ENCODE data around the gene PLCB2. TPM values are rescaled to one million over a fixed set of nuclear protein-coding genes. Genes with fewer than 3 reads are reported as not detected.

PLCB2 gene
- total and polyA plus RNA-seq, 7 experiments from 2014 or later = 19.8 to 359 (median 181) TPM

- no peaks in the 10 kb centered on the region for H3K36me3 Mint-ChIP-seq
- H3K27me3 Mint-ChIP-seq = peaks cover 0 to 36% (median 9%) of the 10 kb centered on the region in 5 donors
- H3K4me3 Mint-ChIP-seq = no peak overlapping the region
- no peaks in the 10 kb centered on the region for H3K27me3 ChIP-seq (ENCODE audit: control insufficient read depth in 2 of 2, insufficient read depth in 2 of 2, low read length in 2 of 2)
- no peaks in the 10 kb centered on the region for H3K36me3 ChIP-seq (ENCODE audit: control insufficient read depth in 2 of 3, insufficient read depth in 3 of 3, low read length in 3 of 3)
- ChIA-PET POLR2A (interaction anchor here (1.1 kb wide), 1 partner anchor 10 kb away, joined by 5 read pairs; no protein-coding TSS in a partner anchor), CTCF (no interaction called here)
- DNase-seq = no peak
- H3K4me1 ChIP-seq (ENCODE audit: control insufficient read depth in 2 of 2, insufficient read depth in 2 of 2, low read length in 2 of 2) = peaks cover 0 to 7% of the 10 kb centered on the region in 2 donors
- H3K4me1 Mint-ChIP-seq = peaks cover 0 to 10% (median 2%) of the 10 kb centered on the region in 7 donors
- intact Hi-C loops (cut with micrococcal nuclease) = no loop called here
- H3K9me3 Mint-ChIP-seq = peaks cover 0 to 2% (median 0%) of the 10 kb centered on the region in 11 donors
- H3K4me3 ChIP-seq (ENCODE audit: low read length) = no peak overlapping the region
- H3K27ac Mint-ChIP-seq = no peak overlapping the region
- H3K9me3 ChIP-seq (ENCODE audit: control insufficient read depth in 2 of 3, low read length in 3 of 3) = no peaks in the 10 kb centered on the region
- no peak for ATAC-seq
- no peak overlapping the region for H3K27ac ChIP-seq (ENCODE audit: low read depth, low read length)
Observed at GRCh38 chr15:40353697-40354096, 46.0 kb upstream of the PLCB2 start.

- Histone ChIP-seq H3K4me3 (ENCODE audit: low read length) (no peak overlapping the region), H3K27me3 (ENCODE audit: control insufficient read depth in 2 of 2, insufficient read depth in 2 of 2, low read length in 2 of 2) (no peaks in the 10 kb centered on the region), H3K27ac (ENCODE audit: low read depth, low read length) (no peak overlapping the region), H3K9me3 (ENCODE audit: control insufficient read depth in 2 of 3, low read length in 3 of 3) (no peaks in the 10 kb centered on the region), H3K4me1 (ENCODE audit: control insufficient read depth in 2 of 2, insufficient read depth in 2 of 2, low read length in 2 of 2) (no peaks in the 10 kb centered on the region), H3K36me3 (ENCODE audit: control insufficient read depth in 2 of 3, insufficient read depth in 3 of 3, low read length in 3 of 3) (no peaks in the 10 kb centered on the region)
- Mint-ChIP-seq H3K4me1 (peaks cover 0 to 6% (median 0%) of the 10 kb centered on the region in 7 donors), H3K36me3 (no peaks in the 10 kb centered on the region), H3K27me3 (peaks cover 0 to 34% (median 9%) of the 10 kb centered on the region in 5 donors), H3K4me3 (no peak overlapping the region), H3K27ac (no peak overlapping the region), H3K9me3 (peaks cover 0 to 2% (median 0%) of the 10 kb centered on the region in 11 donors)
- ATAC-seq (no peak), DNase-seq (no peak)
- intact Hi-C loops (cut with micrococcal nuclease) = no loop called here
- ChIA-PET POLR2A (interaction anchor here (1.0 kb wide), 1 partner anchor 13 kb away, joined by 3 read pairs; no protein-coding TSS in a partner anchor), CTCF (interaction anchor here (0.6 to 1.7 kb wide), 3 partner anchors 15 to 308 kb away, joined by 3 to 4 read pairs (median 4); no protein-coding TSS in a partner anchor)
Observed at GRCh38 chr15:40352281-40352901, 44.7 kb upstream of the PLCB2 start.

- Mint-ChIP-seq H3K27me3 (peaks cover 0 to 17% (median 0%) of the 10 kb centered on the region in 5 donors), H3K9me3 (peaks cover 0 to 1% (median 0%) of the 10 kb centered on the region in 11 donors), H3K4me3 (no peak overlapping the region), H3K4me1 (peaks cover 0 to 5% (median 0%) of the 10 kb centered on the region in 7 donors), H3K27ac (no peak overlapping the region), H3K36me3 (no peaks in the 10 kb centered on the region)
- Histone ChIP-seq H3K36me3 (ENCODE audit: control insufficient read depth in 2 of 3, insufficient read depth in 3 of 3, low read length in 3 of 3) (no peaks in the 10 kb centered on the region), H3K27me3 (ENCODE audit: control insufficient read depth in 2 of 2, insufficient read depth in 2 of 2, low read length in 2 of 2) (no peaks in the 10 kb centered on the region), H3K9me3 (ENCODE audit: control insufficient read depth in 2 of 3, low read length in 3 of 3) (no peaks in the 10 kb centered on the region), H3K4me3 (ENCODE audit: low read length) (no peak overlapping the region), H3K27ac (ENCODE audit: low read depth, low read length) (no peak overlapping the region), H3K4me1 (ENCODE audit: control insufficient read depth in 2 of 2, insufficient read depth in 2 of 2, low read length in 2 of 2) (no peaks in the 10 kb centered on the region)
- no peak for ATAC-seq
- POLR2A ChIA-PET = no interaction called here
- DNase-seq = no peak
- intact Hi-C loops (cut with micrococcal nuclease) = no loop called here
- CTCF ChIA-PET = interaction anchor here (2.0 kb wide), 1 partner anchor 11 kb away, joined by 6 read pairs; no protein-coding TSS in a partner anchor
Observed at GRCh38 chr15:40349163-40349562, 41.4 kb upstream of the PLCB2 start.

- H3K27ac Mint-ChIP-seq = no peak overlapping the region
- H3K4me3 Mint-ChIP-seq = no peak overlapping the region
- ATAC-seq = no peak
- no peaks in the 10 kb centered on the region for H3K9me3 ChIP-seq (ENCODE audit: control insufficient read depth in 2 of 3, low read length in 3 of 3)
- no peaks in the 10 kb centered on the region for H3K4me1 ChIP-seq (ENCODE audit: control insufficient read depth in 2 of 2, insufficient read depth in 2 of 2, low read length in 2 of 2)
- no peak overlapping the region for H3K27ac ChIP-seq (ENCODE audit: low read depth, low read length)
- no peak overlapping the region for H3K4me3 ChIP-seq (ENCODE audit: low read length)
- H3K27me3 Mint-ChIP-seq = peaks cover 0 to 11% (median 0%) of the 10 kb centered on the region in 5 donors
- no peaks in the 10 kb centered on the region for H3K27me3 ChIP-seq (ENCODE audit: control insufficient read depth in 2 of 2, insufficient read depth in 2 of 2, low read length in 2 of 2)
- no peaks in the 10 kb centered on the region for H3K36me3 Mint-ChIP-seq
- no peaks in the 10 kb centered on the region for H3K36me3 ChIP-seq (ENCODE audit: control insufficient read depth in 2 of 3, insufficient read depth in 3 of 3, low read length in 3 of 3)
- DNase-seq = no peak
- ChIA-PET CTCF (interaction anchor here (2.0 kb wide), 1 partner anchor 10 kb away, joined by 6 read pairs; no protein-coding TSS in a partner anchor), POLR2A (no interaction called here)
- intact Hi-C loops (cut with micrococcal nuclease) = no loop called here
- peaks cover 0 to 6% (median 0%) of the 10 kb centered on the region in 7 donors for H3K4me1 Mint-ChIP-seq
- H3K9me3 Mint-ChIP-seq = peaks cover 0 to 1% (median 0%) of the 10 kb centered on the region in 11 donors
Observed at GRCh38 chr15:40348474-40348870, 40.7 kb upstream of the PLCB2 start.

- H3K4me1 ChIP-seq (ENCODE audit: control insufficient read depth in 2 of 2, insufficient read depth in 2 of 2, low read length in 2 of 2) = no peaks in the 10 kb centered on the region
- H3K9me3 ChIP-seq (ENCODE audit: control insufficient read depth in 2 of 3, low read length in 3 of 3) = no peaks in the 10 kb centered on the region
- no peaks in the 10 kb centered on the region for H3K27me3 ChIP-seq (ENCODE audit: control insufficient read depth in 2 of 2, insufficient read depth in 2 of 2, low read length in 2 of 2)
- no peak overlapping the region for H3K27ac Mint-ChIP-seq
- intact Hi-C loops (cut with micrococcal nuclease) = no loop called here
- no peak overlapping the region for H3K4me3 ChIP-seq (ENCODE audit: low read length)
- H3K9me3 Mint-ChIP-seq = peaks cover 0 to 1% (median 0%) of the 10 kb centered on the region in 11 donors
- no peaks in the 10 kb centered on the region for H3K36me3 Mint-ChIP-seq
- ChIA-PET CTCF (interaction anchor here (2.0 kb wide), 1 partner anchor 10 kb away, joined by 6 read pairs; no protein-coding TSS in a partner anchor), POLR2A (no interaction called here)
- no peaks in the 10 kb centered on the region for H3K36me3 ChIP-seq (ENCODE audit: control insufficient read depth in 2 of 3, insufficient read depth in 3 of 3, low read length in 3 of 3)
- peaks cover 0 to 8% (median 0%) of the 10 kb centered on the region in 7 donors for H3K4me1 Mint-ChIP-seq
- DNase-seq = no peak
- peaks cover 0 to 6% (median 0%) of the 10 kb centered on the region in 5 donors for H3K27me3 Mint-ChIP-seq
- ATAC-seq = no peak
- no peak overlapping the region for H3K4me3 Mint-ChIP-seq
- H3K27ac ChIP-seq (ENCODE audit: low read depth, low read length) = no peak overlapping the region
Observed at GRCh38 chr15:40347559-40348473, 40.1 kb upstream of the PLCB2 start.

GRCh38 chr15:40346579-40347558 lies 39.1 kb upstream of the PLCB2 start:
- Histone ChIP-seq H3K27ac (ENCODE audit: low read depth, low read length) (no peak overlapping the region), H3K27me3 (ENCODE audit: control insufficient read depth in 2 of 2, insufficient read depth in 2 of 2, low read length in 2 of 2) (no peaks in the 10 kb centered on the region), H3K36me3 (ENCODE audit: control insufficient read depth in 2 of 3, insufficient read depth in 3 of 3, low read length in 3 of 3) (no peaks in the 10 kb centered on the region), H3K9me3 (ENCODE audit: control insufficient read depth in 2 of 3, low read length in 3 of 3) (no peaks in the 10 kb centered on the region), H3K4me1 (ENCODE audit: control insufficient read depth in 2 of 2, insufficient read depth in 2 of 2, low read length in 2 of 2) (no peaks in the 10 kb centered on the region), H3K4me3 (ENCODE audit: low read length) (no peak overlapping the region)
- intact Hi-C loops (cut with micrococcal nuclease) = no loop called here
- peaks cover 0 to 3% (median 0%) of the 10 kb centered on the region in 5 donors for H3K27me3 Mint-ChIP-seq
- peaks cover 0 to 1% (median 0%) of the 10 kb centered on the region in 11 donors for H3K9me3 Mint-ChIP-seq
- no peaks in the 10 kb centered on the region for H3K36me3 Mint-ChIP-seq
- no peak overlapping the region for H3K4me3 Mint-ChIP-seq
- DNase-seq (no peak), ATAC-seq (no peak)
- CTCF ChIA-PET = no interaction called here
- no peak overlapping the region for H3K27ac Mint-ChIP-seq
- peaks cover 0 to 8% (median 0%) of the 10 kb centered on the region in 7 donors for H3K4me1 Mint-ChIP-seq
- POLR2A ChIA-PET = no interaction called here
